Hematopoietic multipotent progenitor cell treated with erythropoietin and hydrocortisone succinate and interleukin-3 and kit ligand, for 17 days (in vitro differentiated cells): Measurements from ENCODE around the gene ATP5MC2.
"Not testable (repeated sequence)": the region's sequence is repeated elsewhere in the genome, so short reads cannot be mapped to it uniquely, and the experiment has no call there.

ENCODE experiments used
- DNase-seq: peaks from one replicate; pipeline ENCODE4 v3.0.0-alpha.2; 2015; ENCODE audit warnings: low spot score

ATP5MC2 gene

DNA sequence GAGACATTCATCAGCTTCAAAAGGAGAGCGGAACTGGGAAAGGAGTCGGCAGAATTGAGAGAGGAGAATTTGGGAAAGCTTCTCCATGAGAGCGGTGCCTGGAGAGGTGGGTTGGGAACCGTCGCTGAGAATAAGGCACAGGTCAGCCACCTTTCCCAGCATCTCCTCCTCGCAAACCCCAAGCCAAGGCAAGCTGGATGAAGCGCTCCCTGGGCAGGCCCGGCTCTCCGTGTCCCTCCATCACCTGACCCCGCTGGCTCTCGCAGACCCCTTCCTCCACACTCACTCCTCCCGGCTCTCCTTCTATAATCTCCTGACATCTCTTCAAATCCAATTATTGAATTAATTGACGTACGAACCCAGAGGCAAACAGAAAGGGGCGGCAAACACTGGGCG, 18.9 kb upstream of the ATP5MC2 start:
- no peak for DNase-seq

DNA sequence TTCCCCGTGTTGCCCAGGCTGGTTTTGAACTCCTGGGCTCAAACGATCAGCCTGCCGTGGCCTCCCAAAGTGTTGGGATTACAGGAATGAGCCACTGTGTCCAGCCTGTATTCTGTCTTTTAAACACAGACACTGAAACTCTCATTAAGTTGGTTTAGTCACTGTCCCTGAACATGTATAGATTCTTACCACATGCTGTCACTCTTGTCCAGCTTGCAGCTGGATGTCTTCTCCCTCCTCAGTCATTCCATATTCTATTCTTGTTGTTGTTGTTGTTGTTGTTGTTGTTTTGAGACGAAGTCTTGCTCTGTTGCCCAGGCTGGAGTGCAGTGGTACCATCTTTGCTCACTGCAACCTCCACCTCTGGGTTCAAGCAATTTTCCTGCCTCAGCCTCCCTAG, 12.3 kb upstream of the ATP5MC2 start:
- DNase-seq = no peak

DNA sequence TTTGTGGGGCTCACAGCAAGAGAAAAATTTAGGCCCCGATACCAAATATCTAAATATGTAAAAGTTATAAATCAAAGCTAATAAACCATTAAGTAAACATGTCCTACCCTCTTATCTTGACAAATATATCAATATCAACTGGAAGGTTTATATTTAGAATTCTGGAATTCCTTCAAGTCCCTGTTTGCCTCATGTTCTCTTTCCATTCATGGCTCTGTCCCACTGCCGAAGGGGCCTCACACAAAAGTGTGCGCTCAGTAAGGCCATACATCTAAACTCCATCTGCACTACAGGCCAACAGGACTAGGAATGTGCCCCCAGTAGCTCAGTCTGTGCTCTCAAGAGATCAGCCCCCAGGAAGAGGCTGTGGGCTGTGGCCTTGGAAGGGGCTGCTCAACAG, 10.6 kb upstream of the ATP5MC2 start:
- no peak for DNase-seq

DNA sequence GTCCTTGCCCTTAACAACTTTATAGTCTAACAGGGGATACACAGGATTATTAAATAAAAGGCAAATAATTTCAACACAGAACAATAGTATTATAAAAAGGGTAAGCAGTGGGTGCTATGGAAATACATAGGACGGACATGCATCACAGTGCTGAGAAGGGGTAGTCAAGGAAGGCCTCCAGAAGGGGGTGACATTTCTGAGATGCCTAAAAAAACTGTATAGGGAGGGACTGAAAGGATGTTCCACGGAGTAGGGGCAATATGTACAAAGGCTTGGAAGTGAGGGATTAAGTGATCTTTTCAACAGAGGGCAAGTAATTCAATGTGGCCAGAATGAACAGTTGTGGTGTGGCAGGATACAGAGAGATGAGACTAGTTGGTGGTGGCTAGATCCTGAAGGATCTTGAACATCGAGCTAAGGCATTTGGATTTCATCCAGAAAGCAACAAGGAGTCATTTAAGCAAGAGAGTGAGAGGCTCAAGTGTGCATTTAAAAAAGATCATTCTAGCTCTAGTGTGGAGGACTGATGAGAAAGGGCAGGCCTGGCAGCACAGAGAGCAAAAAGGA, 8.9 kb upstream of the ATP5MC2 start:
- DNase-seq = no peak

DNA sequence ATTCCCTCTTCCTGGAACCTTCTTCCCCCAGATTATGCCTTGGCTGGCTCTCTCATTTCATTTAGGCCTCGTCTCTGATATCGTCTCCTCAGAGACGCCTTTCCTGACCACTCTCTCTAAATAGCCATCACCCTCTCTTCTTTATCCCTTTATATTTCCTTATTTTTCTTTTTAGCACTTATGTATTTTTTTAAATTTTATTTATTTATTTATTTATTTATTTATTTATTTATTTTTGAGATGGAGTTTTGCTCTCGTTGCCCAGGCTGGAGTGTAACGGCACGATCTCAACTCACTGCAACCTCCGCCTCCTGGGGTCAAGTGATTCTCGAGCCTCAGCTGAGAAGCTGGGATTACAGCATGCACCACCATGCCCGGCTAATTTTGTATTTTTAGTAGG, 8.1 kb upstream of the ATP5MC2 start:
- DNase-seq = no peak

DNA sequence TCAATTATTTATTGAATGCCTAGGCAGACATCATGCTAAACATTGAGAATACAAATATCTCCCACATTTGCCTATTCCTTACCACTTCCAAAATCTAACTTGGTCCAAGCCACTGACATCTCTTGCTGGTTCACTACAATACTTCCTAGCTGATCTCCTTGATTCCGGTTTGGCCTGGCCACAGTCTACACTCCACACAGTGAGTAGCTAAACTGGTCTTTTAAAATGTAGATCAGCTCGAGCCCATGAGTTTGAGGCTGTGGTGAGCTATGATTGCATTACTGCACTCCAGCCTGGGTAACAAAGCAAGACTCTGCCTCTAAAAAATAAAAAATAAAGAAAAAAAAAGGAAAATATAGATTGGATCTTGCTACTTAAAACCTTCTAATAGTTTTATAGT, 7.6 kb upstream of the ATP5MC2 start:
- DNase-seq = no peak

DNA sequence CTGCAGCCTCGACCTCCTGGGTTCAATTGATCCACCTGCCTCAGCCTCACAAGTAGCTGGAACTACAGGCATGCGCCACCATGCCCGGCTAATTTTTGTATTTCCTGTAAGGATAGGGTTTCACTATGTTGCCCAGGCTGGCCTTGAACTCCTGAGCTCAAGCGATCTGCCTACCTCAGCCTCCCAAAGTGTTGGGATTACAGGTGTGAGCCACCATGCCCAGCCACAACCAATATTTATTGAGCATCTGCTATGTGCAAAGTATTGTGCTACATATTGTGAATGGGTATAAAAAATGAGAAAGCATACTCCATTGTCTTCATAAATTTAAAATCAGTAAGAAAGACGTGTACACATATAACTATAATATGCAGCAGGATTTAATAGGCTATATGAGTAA, 4.2 kb upstream of the ATP5MC2 start:
- not testable (repeated sequence) for DNase-seq

DNA sequence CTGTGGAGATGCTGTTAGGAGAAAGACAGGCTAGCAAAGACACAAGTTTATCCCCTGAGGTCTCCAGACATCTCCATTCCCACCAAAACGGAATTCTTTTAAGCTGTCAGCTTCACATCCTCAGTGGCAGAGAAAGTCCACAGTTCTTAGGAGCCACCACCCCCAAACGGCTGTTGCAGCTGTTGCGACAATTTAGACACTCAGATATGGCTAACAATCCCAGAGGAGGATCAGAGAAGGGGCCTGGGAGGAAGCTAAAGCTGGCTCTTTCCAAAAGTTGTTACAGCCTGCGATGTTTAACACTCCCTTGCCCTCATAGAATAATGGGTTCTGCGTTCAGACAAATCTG, 1.9 kb upstream of the ATP5MC2 start:
- no peak for DNase-seq

DNA sequence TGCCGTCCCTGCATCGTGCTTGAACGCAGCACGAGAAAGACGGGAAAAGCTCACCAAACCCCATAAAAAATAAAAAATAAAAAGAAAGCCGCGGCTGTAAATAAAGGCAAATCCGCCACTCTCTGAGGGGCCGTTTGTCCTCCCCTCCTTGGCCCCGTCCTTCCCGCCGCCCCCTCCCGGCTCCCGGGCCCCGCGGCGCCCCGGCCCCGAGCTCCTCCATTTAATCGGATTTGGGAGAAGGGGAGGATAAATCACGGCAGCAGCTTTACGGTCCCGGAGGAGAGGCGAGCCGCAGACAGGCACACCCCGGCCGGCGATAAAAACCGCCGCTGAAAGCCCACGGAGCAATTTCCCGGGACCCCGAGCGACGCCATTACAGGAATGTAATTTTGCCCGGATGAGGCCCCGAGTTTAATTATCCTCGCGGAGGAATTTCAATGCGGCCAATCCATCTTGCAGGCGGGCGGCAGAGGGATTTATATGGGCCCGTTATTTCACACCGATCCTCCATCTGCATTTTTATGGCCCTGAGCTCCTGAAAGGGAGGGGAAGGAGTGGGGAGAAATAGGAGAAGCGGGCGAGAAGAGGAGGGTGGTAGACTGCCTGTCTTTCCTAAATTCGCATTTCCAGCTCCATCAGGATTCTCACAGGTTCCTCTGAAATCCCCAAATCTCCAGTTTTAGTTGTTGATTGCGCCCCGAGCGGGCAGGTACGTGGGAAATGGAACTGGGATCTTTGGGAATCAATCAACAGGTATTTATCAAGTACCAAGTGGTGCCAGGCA, 1.3 kb upstream of the ATP5MC2 start:
- no peak for DNase-seq

DNA sequence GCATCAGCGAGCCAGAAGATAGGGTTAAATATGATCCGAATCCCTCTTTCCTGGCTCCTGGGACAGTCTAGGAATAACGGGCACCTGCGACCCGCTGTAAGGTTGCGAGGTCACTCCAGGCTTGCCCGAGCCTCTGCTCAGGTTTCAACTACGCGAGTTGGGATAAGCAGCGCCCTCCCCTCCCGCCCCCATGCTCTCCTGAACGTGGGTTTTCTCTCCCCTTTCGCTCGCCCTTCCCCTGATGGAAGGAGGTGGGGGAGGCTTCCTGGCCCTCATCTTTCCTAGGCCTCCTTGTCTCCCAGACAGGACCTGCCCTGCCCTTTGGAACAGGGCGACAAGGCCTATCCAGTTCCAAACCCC, 753 bp upstream of the ATP5MC2 start:
- DNase-seq = no peak

DNA sequence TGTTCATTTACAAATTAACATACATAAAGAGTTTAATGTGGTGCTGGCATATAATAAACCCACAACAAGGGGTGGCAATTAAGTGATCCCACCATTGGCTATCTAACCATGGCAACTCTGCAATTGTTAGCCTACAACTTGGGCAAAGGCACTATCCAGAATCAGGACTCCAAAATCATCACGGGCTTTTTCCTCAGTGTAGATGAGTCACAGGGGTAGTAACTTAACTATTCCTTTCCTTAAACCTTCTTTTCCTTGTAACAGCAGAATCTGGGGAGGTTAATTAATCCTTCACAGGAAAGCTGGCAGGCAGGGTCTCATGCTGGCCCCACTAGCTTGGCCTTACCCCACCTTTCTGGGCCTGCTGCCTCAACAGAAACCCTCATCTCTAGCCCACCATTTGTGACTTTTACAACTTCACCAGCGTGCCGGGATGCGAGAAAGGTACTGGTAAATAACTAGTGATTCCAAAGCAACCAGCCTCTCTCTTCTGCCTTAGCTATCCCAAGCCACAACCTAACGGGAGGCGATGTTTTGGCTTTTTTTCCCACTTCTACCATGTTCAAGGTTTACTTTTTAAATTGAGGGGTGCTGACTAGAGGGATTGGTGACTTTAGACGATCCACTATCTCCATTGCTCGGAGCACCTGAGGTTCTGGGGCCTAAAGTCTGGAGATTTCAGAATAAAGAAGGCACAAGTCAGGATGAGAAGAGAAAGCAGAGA, 744 bp downstream of the ATP5MC2 start:
- no peak for DNase-seq

DNA sequence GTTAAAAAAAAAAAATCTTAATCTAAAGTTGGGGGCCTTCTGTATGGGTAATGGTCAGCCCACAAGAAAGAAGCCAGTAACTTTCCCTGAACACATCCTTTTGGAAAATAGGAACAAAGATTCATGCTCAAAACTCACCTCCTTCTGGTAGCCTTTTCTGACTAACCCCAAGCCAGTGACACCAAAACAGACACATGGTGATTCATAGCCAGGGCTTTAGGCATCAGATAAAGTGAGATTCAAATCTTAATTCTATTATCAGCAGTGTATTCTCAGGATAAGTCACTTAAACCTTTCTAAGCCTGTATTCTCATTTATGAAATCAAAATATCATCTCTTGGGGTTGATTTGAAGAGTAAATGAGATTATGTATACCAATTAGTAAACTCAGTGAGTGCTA, 4.9 kb downstream of the ATP5MC2 start:
- no peak for DNase-seq

DNA sequence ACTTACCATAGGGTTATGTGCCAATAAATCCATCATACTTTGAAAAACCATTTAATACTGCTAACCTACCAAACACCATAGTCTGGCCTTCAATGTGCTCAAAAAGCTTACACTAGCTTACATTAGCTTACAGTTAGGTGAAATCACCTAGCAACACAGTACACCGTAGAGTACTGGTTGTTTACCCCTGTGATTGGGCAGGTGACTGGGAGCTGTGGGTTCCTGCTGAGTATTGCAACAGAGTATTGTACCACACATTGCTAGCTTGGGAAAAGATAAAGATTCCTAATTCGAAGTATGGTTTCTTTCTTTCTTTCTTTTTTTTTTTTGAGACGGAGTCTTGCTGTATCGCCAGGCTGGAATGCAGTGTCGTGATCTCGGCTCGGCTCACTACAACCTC, 5.6 kb downstream of the ATP5MC2 start:
- no peak for DNase-seq

DNA sequence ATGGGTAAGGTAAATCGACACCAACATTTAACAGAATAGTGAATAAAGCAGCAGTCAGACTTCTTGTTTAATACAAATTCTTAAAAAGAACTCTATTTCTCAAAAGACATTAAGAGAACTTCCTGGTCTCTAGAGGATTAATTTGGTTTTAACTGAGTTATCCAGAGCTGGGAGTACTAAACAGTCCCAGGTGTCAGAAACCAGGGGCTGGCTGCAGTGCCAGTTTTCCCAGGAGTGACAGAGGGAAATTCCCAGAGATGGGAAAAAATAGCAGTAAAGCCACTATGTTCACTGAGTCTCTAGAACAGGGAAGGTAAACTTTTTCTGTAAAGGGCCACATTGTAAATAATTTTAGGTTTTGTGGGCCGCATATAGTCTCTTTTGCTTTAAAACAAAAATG, 8.8 kb downstream of the ATP5MC2 start:
- no peak for DNase-seq

DNA sequence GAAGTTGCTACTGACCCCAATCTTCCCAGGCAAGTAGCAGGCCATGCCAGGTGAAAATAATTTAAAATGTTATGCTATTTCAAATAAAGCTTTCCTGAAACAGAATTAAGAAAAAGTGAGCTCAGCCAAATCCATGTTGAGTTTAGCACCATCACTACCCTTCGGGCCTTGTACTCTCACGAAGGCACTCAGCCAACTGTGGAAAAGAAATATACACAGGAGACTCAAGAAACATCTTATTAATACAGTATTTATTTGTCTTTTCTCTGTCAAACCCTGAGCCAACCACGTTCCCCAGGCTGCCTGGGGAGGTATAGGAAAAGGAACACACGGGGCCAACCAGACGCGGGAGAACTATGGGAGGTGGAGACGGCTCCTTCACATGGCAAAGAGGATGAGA, 10.9 kb downstream of the ATP5MC2 start:
- DNase-seq = no peak

DNA sequence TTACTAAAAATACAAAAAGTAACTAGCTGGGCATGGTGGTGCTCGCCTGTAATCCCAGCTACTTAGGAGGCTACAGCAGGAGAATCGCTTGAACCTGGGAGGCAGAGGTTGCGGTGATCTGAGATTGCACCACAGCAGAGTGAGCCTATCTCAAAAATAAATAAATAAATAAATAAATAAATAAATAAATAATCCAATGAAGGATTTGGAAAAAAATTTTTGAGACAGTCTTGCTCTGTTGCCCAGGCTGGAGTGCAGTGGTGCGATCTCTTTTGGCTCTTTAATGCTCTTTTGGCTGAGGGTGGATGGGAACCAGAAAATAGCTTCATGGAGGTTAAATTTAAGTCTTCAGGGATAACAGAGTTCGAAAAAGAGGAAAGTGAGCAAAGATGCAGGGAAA, 11.7 kb downstream of the ATP5MC2 start:
- no peak for DNase-seq

DNA sequence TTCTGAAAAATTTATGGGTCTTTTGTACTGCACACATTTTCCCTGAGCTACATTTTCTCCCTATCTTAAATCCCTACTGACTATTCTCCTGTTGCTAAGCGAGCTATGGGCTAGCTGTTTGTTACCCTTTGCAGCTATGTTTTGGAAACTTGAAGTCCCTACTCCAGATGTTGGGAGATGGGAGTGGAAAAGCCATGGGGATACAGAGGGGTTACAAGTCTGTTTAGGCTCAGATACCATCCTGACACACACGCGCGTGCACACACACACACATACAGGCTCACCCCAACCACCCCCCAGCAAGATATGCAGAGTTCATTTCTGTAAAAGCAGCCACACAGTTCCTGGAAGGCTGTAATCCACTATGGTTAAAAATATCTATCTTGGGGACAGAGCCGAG, 15.8 kb downstream of the ATP5MC2 start:
- no peak for DNase-seq

DNA sequence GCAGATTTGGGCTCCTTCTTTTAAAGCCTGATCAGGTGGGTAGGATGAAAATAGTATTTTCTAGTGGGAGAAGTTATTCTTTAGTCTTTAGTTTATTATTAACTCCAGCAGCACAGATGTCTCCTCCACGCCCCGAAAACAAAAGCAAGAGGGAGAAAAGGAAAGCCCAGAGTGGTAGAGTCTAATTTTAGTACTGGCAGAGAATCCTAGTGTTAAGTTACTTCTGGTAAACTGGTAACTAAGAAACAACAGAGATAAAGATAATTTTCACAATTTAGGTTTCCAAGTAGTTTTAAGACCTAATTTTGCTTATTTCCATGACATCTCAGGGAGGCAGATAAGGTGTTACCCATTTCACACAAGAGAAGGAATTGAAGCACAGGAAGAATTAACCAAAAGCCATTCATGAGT, 16.3 kb downstream of the ATP5MC2 start:
- no peak for DNase-seq

DNA sequence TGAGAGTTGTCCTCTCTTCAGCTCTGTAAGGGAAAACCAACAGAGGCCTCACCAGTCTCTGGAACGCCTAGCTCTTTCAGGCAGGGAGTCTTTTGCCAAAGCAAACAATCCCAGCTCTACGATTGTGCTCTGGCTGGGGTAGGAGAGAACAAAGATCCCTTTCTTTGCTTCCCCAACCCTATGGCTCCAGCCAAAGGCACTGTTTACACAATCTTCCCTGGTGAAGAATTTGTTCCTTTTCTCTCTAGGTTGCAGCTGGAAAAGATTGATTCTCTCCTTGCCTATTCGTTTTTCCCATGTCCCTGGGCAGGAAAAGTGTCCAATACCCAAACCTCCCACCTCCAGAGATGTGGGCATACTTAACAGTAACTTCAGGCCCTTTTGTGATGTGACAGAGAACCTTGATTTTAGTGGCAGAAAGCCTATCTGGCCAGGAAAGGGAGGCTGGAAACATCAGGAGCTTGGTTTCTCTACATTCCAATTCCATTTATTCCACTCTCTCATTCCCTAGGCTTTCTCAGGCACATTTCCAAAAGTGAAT, 16.8 kb downstream of the ATP5MC2 start:
- DNase-seq = no peak

DNA sequence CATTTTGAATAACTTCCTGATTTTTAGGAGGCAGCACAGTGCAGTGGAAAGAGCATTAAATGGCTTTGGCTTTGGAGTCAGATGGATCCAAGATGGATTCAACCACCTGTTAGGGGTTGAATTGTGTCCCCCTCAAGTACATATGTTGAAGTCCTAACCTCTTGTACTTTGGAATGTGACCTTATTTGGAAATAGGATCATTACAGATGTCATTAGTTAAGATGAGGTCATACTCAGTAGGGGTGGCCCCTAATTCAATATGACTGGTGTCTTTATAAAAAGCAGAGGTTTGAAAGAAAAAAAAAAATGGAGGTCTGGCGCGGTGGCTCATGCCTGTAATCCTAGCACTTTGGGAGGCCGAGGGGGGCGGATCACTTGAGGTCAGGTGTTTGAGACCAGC, 18.8 kb downstream of the ATP5MC2 start:
- no peak for DNase-seq

DNA sequence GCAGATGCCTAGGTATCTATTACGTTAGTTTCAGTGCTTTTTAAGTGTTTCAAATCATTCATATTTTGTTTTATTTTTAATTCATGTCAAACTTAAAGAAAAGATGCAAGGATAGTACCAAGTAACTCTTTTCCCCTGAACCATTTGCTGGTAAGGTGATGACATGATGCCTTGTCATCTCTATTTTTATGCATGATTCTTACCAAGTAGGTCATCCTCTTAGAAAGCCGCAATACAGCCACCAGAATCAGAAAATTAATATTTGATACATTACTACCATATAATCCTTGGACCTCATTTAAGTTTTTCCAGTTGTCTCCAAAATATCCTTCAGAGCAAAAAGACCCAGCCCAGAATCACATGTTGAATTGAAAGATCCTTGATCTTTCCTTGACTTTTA, 22.3 kb downstream of the ATP5MC2 start:
- no peak for DNase-seq

DNA sequence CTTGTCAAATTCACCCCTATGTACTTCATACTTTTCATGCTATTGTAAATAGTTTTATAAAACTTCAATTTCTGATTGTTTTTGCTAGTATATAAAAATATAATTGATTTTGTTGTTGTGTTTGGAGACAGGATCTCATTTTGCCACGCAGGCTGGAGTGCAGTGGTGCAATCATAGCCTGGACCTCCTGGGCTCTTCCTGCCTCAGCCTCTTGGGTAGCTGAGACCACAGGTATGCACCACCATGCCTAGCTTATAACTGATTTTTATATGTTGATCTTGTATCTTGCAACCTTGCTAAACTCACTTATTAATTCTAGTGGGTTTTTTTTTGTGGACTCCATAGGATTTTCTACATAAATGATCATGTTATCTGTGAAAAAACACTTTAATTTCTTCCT, 23.5 kb downstream of the ATP5MC2 start:
- no peak for DNase-seq

DNA sequence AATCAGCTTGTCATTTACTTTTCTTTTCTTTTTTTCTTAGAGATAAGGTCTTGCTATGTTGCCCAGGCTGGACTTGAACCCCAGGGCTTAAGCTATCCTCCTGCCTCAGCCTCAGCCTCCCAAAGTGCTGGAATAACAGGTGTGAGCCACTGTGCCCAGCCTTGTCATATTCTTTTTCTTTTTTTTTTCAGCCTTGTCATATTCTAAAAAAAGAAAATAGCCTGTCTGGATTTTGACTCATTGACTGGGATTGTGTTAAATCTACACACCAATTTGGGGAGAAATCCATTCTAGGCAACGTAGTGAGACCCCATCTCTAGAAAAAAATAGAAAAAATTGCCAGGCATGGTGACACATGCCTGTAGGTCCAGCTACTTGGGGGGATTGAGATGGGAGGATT, 24.1 kb downstream of the ATP5MC2 start:
- DNase-seq = no peak
